CD4-positive, alpha-beta memory T cell (primary cell): ENCODE data around the gene SLC25A39. TPM values are rescaled to one million over a fixed set of nuclear protein-coding genes. Genes with fewer than 3 reads are reported as not detected.

Experiments
- CTCF ChIA-PET: fragments of 350-600 bp; sonication (Branson Sonifier 250); formaldehyde crosslinking; loops from one replicate; lab custom pipeline; 2021; ENCODE audit warnings: inconsistent platforms; ENCODE audit not compliant: partially characterized antibody; lab: Charles Lee
- POLR2A ChIA-PET: fragments of 350-600 bp; sonication (Branson Sonifier 250); formaldehyde crosslinking; loops from one replicate; lab custom pipeline; 2021; ENCODE audit not compliant: partially characterized antibody; lab: Charles Lee
- DNase-seq, 5 donors: peaks; one replicate each; pipeline versions ENCODE4 v3.0.0 to v3.0.0-alpha.2; 2020 to 2022; ENCODE audit warnings: mixed read lengths in 1 of 5
- H3K27ac ChIP-seq: one replicate; pipeline ENCODE4 v1.7.0; 2013; ENCODE audit warnings: low read depth, low read length
- H3K27me3 ChIP-seq: 2 replicates; pipeline ENCODE4 v1.7.0; 2013; ENCODE audit warnings: mild to moderate bottlenecking, low read length, moderate library complexity; ENCODE audit not compliant: insufficient read depth
- H3K36me3 ChIP-seq: 2 replicates; pipeline ENCODE4 v1.7.0; 2013; ENCODE audit warnings: mild to moderate bottlenecking, low read length, moderate library complexity; ENCODE audit not compliant: insufficient read depth
- H3K4me1 ChIP-seq: 2 replicates; pipeline ENCODE4 v1.7.0; 2013; ENCODE audit warnings: mild to moderate bottlenecking, low read length, moderate library complexity; ENCODE audit not compliant: insufficient read depth
- H3K4me3 ChIP-seq, 2 donors: one replicate each; pipeline ENCODE4 v1.7.0; 2013; ENCODE audit warnings: low read length in 2 of 2, mild to moderate bottlenecking in 1 of 2
- H3K9me3 ChIP-seq, 2 donors: one replicate each; pipeline ENCODE4 v1.7.0; 2013; ENCODE audit warnings: low read length in 2 of 2, control low read depth in 1 of 2; ENCODE audit not compliant: control insufficient read depth in 1 of 2
- H3K27ac Mint-ChIP-seq, 7 donors: one replicate each; pipeline ENCODE4 v1.8.0; 2020 to 2021; ENCODE audit warnings: mixed read lengths in 7 of 7, mild to moderate bottlenecking in 6 of 7, inconsistent platforms in 3 of 7, moderate library complexity in 3 of 7
- H3K27me3 Mint-ChIP-seq, 2 donors: one replicate each; pipeline ENCODE4 v1.8.0; 2020 to 2021; ENCODE audit warnings: mixed read lengths in 2 of 2
- H3K36me3 Mint-ChIP-seq, 2 donors: one replicate each; pipeline ENCODE4 v1.8.0; 2020 to 2021; ENCODE audit warnings: mixed read lengths in 2 of 2, inconsistent platforms in 1 of 2, mild to moderate bottlenecking in 1 of 2
- H3K4me1 Mint-ChIP-seq, 4 donors: one replicate each; pipeline ENCODE4 v1.8.0; 2020 to 2021; ENCODE audit warnings: mixed read lengths in 4 of 4, mild to moderate bottlenecking in 1 of 4
- H3K4me3 Mint-ChIP-seq, 8 donors: one replicate each; pipeline ENCODE4 v1.8.0; 2020 to 2021; ENCODE audit warnings: mixed read lengths in 8 of 8, mild to moderate bottlenecking in 7 of 8, moderate library complexity in 6 of 8, inconsistent platforms in 3 of 8
- H3K9me3 Mint-ChIP-seq, 8 donors: one replicate each; pipeline ENCODE4 v1.8.0; 2020 to 2021; ENCODE audit warnings: mixed read lengths in 8 of 8, mild to moderate bottlenecking in 5 of 8, inconsistent platforms in 3 of 8, moderate library complexity in 1 of 8
- intact Hi-C: fragments of 100-400 bp; cut with micrococcal nuclease; formaldehyde crosslinking; loops from one replicate; pipeline ENCODE4 v1.15.1; 2023
- polyA plus RNA-seq, 2 donors: library from polyadenylated mRNA; unstranded; fragments of 300-500 nt; fragmentation: Illumina TruSeq; gene quantifications; one replicate each; pipeline ENCODE4 v1.2.3, GENCODE V29; 2021
- total RNA-seq, 2 experiments: library from RNA; stranded (reverse); gene quantifications; one replicate each; pipeline ENCODE4 v1.2.3, GENCODE V29; 2021

Gene SLC25A39
- total and polyA plus RNA-seq, 4 experiments from 2014 or later: 91.2 to 140 (median 105) TPM

- no peak overlapping the region for H3K4me3 Mint-ChIP-seq
- peaks cover 0 to 4% of the 10 kb centered on the region in 2 donors for H3K27me3 Mint-ChIP-seq
- no peaks in the 10 kb centered on the region for H3K36me3 ChIP-seq
- H3K27ac ChIP-seq: no peak overlapping the region
- DNase-seq: no peak
- peaks cover 3% of the 10 kb centered on the region for H3K27me3 ChIP-seq
- H3K4me3 ChIP-seq: no peak overlapping the region
- peak overlapping the region in 2 of 7 donors; percentile 23 to 69 for H3K27ac Mint-ChIP-seq
- ChIA-PET CTCF (interaction anchor here (1.0 to 2.2 kb wide), 6 partner anchors 9 to 29 kb away, joined by 3 to 9 read pairs (median 6); partner anchors contain the start of gene GRN), POLR2A (no interaction called here)
- intact Hi-C loops: no loop called here
- no peaks in the 10 kb centered on the region for H3K9me3 Mint-ChIP-seq
- H3K4me1 Mint-ChIP-seq: peaks cover 0 to 8% (median 3%) of the 10 kb centered on the region in 4 donors
- H3K36me3 Mint-ChIP-seq: no peaks in the 10 kb centered on the region
- H3K9me3 ChIP-seq: no peaks in the 10 kb centered on the region
- H3K4me1 ChIP-seq: no peaks in the 10 kb centered on the region
Measured at GRCh38 chr17:44359458-44360143, 35.0 kb upstream of the SLC25A39 start.

GRCh38 chr17:44359006-44359405, 34.4 kb upstream of the SLC25A39 start:
- H3K27ac Mint-ChIP-seq: peak overlapping the region in 2 of 7 donors; percentile 23 to 66
- CTCF ChIA-PET: interaction anchor here (1.8 to 1.9 kb wide), 3 partner anchors 8 to 18 kb away, joined by 6 to 9 read pairs (median 8); partner anchors contain the start of gene GRN
- H3K4me3 Mint-ChIP-seq: no peak overlapping the region

DNA sequence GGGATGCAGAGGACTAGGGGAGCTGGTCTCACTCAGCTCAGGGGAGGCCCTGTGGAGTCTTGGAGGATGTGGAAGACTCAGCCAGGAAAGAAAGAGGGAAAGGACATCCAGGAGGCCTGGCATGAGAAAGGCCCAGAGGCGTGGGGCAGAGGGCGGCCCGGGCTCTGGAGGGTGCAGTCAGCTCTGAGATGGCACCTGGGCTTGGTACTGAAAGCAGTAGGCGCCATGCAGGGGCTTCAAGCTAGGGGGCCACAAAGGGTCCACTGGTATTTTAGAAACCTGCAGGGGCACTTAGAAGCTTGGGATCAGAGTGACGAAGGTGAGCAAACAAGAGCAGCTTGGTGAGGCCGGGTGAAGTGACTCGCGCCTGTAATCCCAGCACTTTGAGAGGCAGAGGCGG, 33.4 kb upstream of the SLC25A39 start:
- Mint-ChIP-seq H3K9me3 (no peaks in the 10 kb centered on the region), H3K36me3 (no peaks in the 10 kb centered on the region)
- peaks cover 3% of the 10 kb centered on the region for H3K27me3 ChIP-seq

More at GRCh38 chr17:44359006-44359405, 34.4 kb upstream of the SLC25A39 start:
- no peaks in the 10 kb centered on the region for H3K4me1 ChIP-seq
- H3K27ac ChIP-seq: no peak overlapping the region
- DNase-seq: no peak
- no peaks in the 10 kb centered on the region for H3K36me3 ChIP-seq
- peaks cover 3% of the 10 kb centered on the region for H3K27me3 ChIP-seq
- no peaks in the 10 kb centered on the region for H3K36me3 Mint-ChIP-seq
- peaks cover 0 to 8% (median 3%) of the 10 kb centered on the region in 4 donors for H3K4me1 Mint-ChIP-seq
- intact Hi-C loops: no loop called here
- peaks cover 0 to 4% of the 10 kb centered on the region in 2 donors for H3K27me3 Mint-ChIP-seq
- H3K4me3 ChIP-seq: no peak overlapping the region
- no peaks in the 10 kb centered on the region for H3K9me3 Mint-ChIP-seq
- POLR2A ChIA-PET: no interaction called here
- no peaks in the 10 kb centered on the region for H3K9me3 ChIP-seq

GRCh38 chr17:44356241-44356640, 31.6 kb upstream of the SLC25A39 start:
- Histone ChIP-seq H3K9me3 (no peaks in the 10 kb centered on the region), H3K4me1 (no peaks in the 10 kb centered on the region), H3K4me3 (no peak overlapping the region), H3K27me3 (no peaks in the 10 kb centered on the region), H3K27ac (no peak overlapping the region), H3K36me3 (no peaks in the 10 kb centered on the region)
- intact Hi-C loops: no loop called here
- Mint-ChIP-seq H3K4me3 (no peak overlapping the region), H3K27ac (no peak overlapping the region), H3K27me3 (peaks cover 0 to 2% of the 10 kb centered on the region in 2 donors), H3K9me3 (no peaks in the 10 kb centered on the region), H3K36me3 (peaks cover 0 to 3% of the 10 kb centered on the region in 2 donors), H3K4me1 (peaks cover 5 to 8% (median 5%) of the 10 kb centered on the region in 4 donors)
- CTCF ChIA-PET: no interaction called here
- POLR2A ChIA-PET: no interaction called here
- DNase-seq: no peak

More for the DNA sequence above, 33.4 kb upstream of the SLC25A39 start:
- H3K9me3 ChIP-seq: no peaks in the 10 kb centered on the region
- ChIA-PET CTCF (interaction anchor here (0.5 to 1.9 kb wide), 7 partner anchors 8 to 1863 kb away, joined by 3 to 9 read pairs (median 5); partner anchors contain the start of gene GRN), POLR2A (interaction anchor here (0.9 kb wide), 1 partner anchor 12 kb away, joined by 3 read pairs; no protein-coding TSS in a partner anchor)
- no peak for DNase-seq
- peaks cover 2 to 8% (median 3%) of the 10 kb centered on the region in 4 donors for H3K4me1 Mint-ChIP-seq
- intact Hi-C loops: no loop called here
- H3K4me1 ChIP-seq: no peaks in the 10 kb centered on the region
- H3K4me3 ChIP-seq: no peak overlapping the region
- peaks cover 0 to 2% of the 10 kb centered on the region in 2 donors for H3K27me3 Mint-ChIP-seq
- no peaks in the 10 kb centered on the region for H3K36me3 ChIP-seq
- H3K27ac Mint-ChIP-seq: no peak overlapping the region
- no peak overlapping the region for H3K4me3 Mint-ChIP-seq
- H3K27ac ChIP-seq: no peak overlapping the region

DNA sequence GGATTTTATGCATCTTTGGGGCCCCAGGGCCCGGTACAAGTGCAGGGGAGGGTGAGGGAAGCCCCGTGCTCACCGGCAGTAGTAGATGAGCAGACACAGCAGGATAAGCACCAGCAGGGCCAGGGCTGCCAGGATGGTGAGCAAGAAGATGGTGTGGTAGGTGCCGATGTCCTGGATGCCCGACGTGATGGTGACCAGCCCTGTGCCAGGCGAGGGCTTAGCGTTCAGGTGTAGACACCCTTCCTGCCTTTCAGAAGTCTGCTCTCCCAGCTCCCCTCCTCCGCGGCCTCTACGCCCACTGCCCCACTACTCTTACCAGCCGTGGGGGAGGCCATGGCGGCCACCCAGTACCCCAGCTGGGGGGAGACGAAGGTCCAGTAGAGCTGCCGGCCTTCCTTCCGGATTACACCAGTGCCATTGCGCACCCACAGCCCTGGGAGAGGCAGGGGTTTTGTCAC, 31.0 kb upstream of the SLC25A39 start:
- Histone ChIP-seq H3K4me3 (no peak overlapping the region), H3K27ac (no peak overlapping the region), H3K9me3 (no peaks in the 10 kb centered on the region), H3K4me1 (no peaks in the 10 kb centered on the region), H3K27me3 (no peaks in the 10 kb centered on the region), H3K36me3 (no peaks in the 10 kb centered on the region)
- H3K4me3 Mint-ChIP-seq: peak overlapping the region in 2 of 8 donors; percentile 2 to 46
- ChIA-PET CTCF (interaction anchor here (0.5 to 1.4 kb wide), 2 partner anchors 12 to 708 kb away, joined by 3 to 4 read pairs; no protein-coding TSS in a partner anchor), POLR2A (interaction anchor here (1.8 kb wide), 1 partner anchor 7 kb away, joined by 11 read pairs; the partner anchor contains the start of gene FAM171A2)
- DNase-seq: no peak
- H3K27ac Mint-ChIP-seq: peak overlapping the region in 2 of 7 donors; percentile 19 to 63
- H3K36me3 Mint-ChIP-seq: peaks cover 0 to 3% of the 10 kb centered on the region in 2 donors
- intact Hi-C loops: no loop called here
- peaks cover 0 to 2% of the 10 kb centered on the region in 2 donors for H3K27me3 Mint-ChIP-seq
- H3K4me1 Mint-ChIP-seq: peaks cover 5 to 8% (median 7%) of the 10 kb centered on the region in 4 donors
- no peaks in the 10 kb centered on the region for H3K9me3 Mint-ChIP-seq

GRCh38 chr17:44354582-44355561, 30.2 kb upstream of the SLC25A39 start:
- POLR2A ChIA-PET: interaction anchor here (1.2 to 2.4 kb wide), 7 partner anchors 8 to 288 kb away, joined by 3 to 12 read pairs (median 10); partner anchors contain the start of genes ATXN7L3, FAM171A2, GRN and LSM12
- Mint-ChIP-seq H3K27ac (peak overlapping the region in 2 of 7 donors; percentile 19 to 63), H3K36me3 (peaks cover 0 to 3% of the 10 kb centered on the region in 2 donors), H3K27me3 (no peaks in the 10 kb centered on the region), H3K9me3 (no peaks in the 10 kb centered on the region), H3K4me1 (peaks cover 6 to 10% (median 8%) of the 10 kb centered on the region in 4 donors), H3K4me3 (peak overlapping the region; percentile 35 to 79 (median 60))
- no peak overlapping the region for H3K4me3 ChIP-seq
- DNase-seq: peak in 4 of 5 donors; percentile 46 to 52 (median 48)
- no peaks in the 10 kb centered on the region for H3K27me3 ChIP-seq
- H3K36me3 ChIP-seq: no peaks in the 10 kb centered on the region
- CTCF ChIA-PET: interaction anchor here (0.5 to 4.9 kb wide), 10 partner anchors 8 to 708 kb away, joined by 3 to 26 read pairs (median 4); partner anchors contain the start of genes FAM171A2 and GRN
- intact Hi-C loops: no loop called here
- no peak overlapping the region for H3K27ac ChIP-seq
- H3K9me3 ChIP-seq: no peaks in the 10 kb centered on the region
- no peaks in the 10 kb centered on the region for H3K4me1 ChIP-seq
